ENCODE results near the gene SLCO2A1.

DNA sequence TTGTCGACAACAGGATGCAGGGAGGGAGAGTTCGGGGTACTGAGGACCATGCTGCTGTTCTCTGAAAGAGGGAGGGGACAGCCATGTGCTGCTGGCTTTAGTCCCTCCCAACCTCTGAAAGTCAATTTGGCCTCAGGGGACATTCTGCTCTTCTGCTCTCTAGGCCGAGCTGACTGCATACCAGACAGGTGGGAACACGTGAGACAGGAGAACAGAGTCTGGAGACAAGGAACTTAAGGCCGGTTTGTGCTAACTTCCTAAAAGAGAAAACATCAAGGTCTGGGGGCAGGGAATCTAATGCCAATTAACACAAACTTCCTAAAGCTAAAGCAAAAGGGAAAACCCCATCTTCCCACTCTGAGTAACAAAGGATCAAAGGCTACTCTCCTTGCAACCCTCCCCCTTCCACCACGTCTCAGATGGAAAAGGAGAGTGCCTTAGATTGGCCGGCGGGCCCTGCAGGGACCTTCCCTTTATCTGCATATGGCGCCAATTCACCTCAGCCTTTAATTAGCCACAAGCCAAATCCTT lies 41.0 kb downstream of the SLCO2A1 start:
- TF ChIP-seq, protein P1, sequence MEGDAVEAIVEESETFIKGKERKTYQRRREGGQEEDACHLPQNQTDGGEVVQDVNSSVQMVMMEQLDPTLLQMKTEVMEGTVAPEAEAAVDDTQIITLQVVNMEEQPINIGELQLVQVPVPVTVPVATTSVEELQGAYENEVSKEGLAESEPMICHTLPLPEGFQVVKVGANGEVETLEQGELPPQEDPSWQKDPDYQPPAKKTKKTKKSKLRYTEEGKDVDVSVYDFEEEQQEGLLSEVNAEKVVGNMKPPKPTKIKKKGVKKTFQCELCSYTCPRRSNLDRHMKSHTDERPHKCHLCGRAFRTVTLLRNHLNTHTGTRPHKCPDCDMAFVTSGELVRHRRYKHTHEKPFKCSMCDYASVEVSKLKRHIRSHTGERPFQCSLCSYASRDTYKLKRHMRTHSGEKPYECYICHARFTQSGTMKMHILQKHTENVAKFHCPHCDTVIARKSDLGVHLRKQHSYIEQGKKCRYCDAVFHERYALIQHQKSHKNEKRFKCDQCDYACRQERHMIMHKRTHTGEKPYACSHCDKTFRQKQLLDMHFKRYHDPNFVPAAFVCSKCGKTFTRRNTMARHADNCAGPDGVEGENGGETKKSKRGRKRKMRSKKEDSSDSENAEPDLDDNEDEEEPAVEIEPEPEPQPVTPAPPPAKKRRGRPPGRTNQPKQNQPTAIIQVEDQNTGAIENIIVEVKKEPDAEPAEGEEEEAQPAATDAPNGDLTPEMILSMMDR (IDR thresholded peaks at IDR 0.05): no peak
- TF ChIP-seq POLR2A (IDR thresholded peaks at IDR 0.05): no peak

All from testis (tissue), 2 donors.